CD4-positive, alpha-beta T cell treated with Interferon gamma for 1 hour (primary cell): ENCODE results near the gene INPP4A.
"Not testable (repeated sequence)": the region's sequence is repeated elsewhere in the genome, so short reads cannot be mapped to it uniquely, and the experiment has no call there.

Source experiments
- DNase-seq: peaks from one replicate; pipeline ENCODE4 v3.0.0-alpha.2; 2020

Gene INPP4A

GRCh38 chr2:98444436-98445176 lies at the start of gene INPP4A:
INPP4A (plus strand) TSS chr2:98444858; CDS start chr2:98520049, 75,191 bp downstream.
- DNase-seq, result peak; percentile 83

DNA sequence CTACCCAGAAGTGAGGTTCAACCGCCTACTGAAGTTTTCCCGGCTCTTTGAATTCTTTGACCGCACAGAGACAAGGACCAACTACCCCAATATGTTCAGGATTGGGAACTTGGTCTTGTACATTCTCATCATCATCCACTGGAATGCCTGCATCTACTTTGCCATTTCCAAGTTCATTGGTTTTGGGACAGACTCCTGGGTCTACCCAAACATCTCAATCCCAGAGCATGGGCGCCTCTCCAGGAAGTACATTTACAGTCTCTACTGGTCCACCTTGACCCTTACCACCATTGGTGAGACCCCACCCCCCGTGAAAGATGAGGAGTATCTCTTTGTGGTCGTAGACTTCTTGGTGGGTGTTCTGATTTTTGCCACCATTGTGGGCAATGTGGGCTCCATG lies 48.7 kb upstream of the INPP4A start:
- no peak for DNase-seq

DNA sequence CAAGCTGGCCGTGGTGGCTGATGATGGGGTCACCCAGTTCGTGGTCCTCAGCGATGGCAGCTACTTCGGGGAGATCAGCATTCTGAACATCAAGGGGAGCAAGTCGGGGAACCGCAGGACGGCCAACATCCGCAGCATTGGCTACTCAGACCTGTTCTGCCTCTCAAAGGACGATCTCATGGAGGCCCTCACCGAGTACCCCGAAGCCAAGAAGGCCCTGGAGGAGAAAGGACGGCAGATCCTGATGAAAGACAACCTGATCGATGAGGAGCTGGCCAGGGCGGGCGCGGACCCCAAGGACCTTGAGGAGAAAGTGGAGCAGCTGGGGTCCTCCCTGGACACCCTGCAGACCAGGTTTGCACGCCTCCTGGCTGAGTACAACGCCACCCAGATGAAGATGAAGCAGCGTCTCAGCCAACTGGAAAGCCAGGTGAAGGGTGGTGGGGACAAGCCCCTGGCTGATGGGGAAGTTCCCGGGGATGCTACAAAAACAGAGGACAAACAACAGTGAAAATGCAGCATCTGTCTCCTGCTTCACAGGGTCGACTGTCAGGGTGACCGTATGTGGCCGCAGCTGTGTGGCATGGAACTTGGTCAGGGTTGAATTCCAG lies 47.8 kb upstream of the INPP4A start:
- DNase-seq, result no peak

DNA sequence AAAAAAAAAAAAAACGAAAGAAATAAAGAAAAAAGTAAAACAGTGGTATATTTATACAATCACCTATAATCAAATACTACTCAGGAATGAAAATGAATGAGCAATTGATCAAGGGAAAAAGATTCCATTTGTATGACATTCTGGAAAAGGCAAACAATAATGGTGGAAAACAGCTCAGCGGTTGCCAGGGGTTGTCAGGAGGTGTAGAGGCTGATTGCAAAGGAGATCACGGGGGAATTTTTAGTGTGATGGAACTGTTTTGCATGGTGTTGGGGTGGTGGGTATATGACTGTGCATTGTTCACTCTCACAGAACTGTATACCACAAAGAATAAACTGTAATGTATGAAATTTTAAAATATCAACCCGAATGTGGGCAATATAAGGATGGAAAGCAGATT lies 45.5 kb upstream of the INPP4A start:
- no peak for DNase-seq

DNA sequence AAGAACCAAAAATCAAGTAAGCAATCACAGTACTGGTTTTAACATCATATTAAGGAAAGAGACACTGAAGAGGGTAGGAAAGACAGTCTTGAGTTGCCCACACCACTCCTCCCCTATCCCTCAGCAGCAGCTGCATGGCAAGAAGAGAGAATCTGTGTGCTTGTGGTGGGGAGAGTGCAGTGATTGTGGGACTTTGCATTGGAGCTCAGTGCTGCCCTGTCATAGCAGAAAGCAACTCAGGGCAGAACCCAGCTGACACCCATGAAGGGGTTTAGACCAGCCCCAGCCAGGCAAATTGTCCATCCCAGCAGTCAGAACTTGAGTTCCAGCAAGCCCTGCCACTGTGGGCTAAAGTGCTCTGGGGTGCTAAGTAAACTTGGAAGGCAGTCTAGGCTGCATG lies 40.8 kb upstream of the INPP4A start:
- DNase-seq, result no peak

DNA sequence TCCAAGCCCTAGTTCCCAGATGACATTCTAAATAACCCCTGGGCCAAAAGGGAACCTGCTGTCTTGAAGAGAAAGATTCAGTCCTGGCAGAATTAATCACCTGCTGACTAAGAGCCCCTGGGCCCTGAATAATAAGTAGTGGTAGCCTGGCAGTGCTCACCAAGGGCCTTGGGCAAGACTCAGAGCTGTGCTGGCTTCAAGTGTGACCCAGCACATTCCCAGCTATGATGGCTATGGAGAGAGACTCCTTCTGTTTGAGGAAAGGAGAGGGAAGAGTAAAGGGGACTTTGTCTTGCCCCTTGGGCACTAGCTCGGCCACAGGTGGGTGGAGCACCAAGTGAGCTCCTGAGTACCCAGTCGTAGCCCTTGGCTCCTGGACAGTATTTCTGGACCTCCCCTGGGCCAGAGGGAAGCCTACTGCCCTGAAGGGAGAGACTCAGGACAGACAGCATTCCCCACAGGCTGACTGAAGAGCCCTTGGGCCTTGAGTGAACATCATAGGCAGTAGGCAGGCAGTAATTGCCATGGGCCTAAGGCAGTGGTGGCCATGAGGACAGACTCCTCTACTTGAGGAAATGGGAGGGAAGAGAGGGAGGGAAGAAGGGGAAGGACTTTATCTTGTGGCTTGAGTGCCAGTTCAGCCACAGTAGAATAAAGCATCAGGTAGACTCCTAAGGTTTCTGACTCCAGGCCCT lies 40.0 kb upstream of the INPP4A start:
- no peak for DNase-seq

DNA sequence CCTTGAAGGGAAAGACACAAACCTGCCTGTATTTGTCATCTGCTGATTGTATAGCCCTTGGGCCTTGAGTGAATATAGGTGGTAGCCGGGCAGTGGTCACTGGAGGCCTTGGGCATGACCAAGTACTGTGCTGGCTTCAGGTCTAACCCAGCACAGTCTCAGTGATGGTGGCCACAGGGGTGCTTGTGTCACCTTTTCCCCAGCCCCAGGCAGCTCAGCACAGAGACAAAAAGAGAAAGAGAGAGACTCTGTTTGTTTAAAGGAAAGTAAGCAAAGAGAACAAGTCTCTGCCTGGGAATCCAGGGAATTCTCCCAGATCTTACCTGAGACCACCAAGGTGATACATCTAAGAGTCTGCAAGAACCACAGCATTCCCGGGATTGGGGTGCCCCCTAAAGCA lies 39.4 kb upstream of the INPP4A start:
- DNase-seq, result no peak

DNA sequence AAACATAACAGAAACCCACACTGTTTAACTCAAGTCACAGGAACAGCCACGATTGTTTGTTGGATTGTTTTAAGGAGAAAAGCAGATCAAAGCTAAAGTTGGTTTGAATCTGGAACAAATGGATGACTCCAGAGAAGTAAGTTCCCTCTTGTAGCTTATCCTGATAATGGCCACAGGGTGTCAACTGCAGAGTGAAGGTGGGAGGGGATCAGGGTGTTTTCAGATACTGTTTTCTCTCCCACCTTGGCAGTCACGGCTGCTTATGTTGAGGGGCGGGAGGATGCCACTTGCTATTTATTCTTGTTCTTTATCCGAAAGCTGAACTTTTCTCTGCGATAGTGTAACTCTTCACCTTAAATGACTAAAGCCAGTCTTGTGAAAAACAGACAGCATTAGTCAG lies 36.5 kb upstream of the INPP4A start:
- DNase-seq, result no peak

DNA sequence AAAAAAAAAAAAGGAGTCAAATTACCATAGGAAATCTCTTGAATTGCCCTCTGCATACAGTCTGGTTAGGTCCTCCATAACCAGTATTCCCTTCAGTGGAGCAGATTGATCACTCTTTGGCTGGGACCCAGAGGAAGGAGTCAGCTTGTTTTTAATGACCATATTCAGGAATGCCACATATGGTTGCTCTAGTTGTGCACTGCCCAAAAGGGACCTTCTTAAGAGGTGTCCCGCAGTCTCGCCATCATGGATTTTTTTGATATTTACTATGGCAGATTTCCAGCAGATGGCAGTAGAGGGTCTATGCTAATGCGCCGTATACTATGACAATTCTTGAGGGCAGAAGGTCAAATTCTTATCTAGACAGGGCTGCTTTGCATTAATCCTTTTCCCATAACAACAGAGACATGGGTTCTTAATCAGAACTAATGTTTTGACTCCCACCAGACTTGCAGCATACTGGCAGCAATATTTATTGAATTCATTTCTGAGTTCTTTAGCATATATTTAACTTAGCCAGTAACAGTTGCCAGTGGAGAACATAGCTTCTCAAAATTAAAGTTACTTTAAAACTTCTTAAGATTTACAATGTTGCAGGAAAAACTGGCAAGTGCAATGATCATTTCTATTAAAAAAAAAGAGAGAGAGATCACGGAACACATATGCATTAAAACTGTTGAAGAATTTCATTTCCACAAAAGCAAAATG lies 31.8 kb upstream of the INPP4A start:
- peak; percentile 47 for DNase-seq

DNA sequence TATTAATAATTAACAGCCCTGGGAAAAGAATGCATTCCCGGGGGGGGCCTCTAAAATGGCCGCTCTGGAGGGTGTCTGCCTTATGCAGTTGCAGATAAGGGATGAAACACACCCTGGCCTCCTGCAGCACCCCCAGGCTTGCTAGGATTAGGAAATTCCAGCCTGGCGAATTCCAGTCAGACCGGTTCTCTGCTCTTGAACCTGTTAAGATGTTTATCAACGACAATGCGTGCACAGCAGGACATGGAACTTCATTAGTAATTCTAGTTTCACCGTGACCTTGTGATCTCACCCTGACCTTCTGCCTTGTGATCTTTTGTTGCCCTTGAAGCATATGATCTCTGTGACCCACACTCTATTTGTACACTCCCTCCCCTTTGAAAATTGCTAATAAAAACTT lies 30.4 kb upstream of the INPP4A start:
- DNase-seq, result not testable (repeated sequence)

DNA sequence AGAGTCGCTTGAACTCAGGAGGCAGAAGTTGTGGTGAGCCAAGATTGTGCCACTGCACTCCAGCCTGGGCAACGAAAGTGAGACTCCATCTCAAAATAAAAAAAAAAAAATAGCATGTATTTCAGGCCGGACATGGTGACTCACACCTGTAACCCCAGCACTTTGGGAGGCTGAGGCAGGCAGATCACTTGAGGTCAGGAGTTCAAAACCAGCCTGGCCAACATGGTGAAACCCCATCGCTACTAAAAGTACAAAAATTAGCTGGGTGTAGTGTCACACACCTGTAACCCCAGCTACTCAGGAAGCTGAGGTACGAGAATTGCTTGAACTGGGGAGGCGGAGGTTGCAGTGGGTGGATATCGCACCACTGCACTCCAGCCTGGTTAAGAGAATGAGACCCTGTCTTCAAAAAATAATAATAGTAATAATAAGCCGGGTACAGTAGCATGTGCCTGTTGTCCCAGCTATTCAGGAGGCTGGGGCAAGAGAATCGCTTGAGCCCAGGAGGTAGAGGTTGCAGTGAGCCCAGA lies 28.9 kb upstream of the INPP4A start:
- DNase-seq, result not testable (repeated sequence)

DNA sequence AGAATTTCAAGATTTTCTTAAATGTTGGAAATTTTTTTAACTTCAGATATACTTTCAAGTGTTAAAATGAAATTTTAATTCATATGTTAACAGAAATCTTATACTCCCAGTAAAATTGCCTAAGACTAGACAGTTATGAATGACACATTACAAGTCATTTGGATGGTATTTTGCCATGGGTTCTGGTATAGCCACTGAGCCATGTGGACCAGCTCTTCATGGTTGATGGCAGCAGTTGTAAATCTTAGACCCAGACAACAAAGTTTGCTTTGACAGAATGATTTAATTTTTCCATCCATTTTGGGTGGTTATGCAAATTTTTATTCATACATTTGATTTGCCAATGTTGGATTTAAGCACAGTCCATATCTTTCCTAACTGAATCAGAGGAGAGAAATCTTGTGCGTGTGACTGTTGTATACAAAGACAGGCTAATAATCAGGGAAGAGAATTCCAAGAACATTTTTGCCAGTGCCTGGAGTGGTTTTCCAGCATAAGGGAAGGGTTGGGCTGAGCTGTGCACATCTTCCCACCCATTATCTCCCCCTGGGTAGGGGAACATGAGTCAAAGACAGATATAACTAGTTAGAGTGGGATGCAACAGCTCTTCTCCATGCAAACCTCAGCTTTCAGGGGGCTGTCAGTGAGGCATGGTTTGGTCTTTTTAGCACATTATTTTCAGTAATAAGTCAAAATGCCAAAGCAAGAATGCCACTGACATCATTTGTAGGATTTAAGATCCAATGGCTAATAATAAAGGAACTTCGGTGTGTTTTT lies 28.1 kb upstream of the INPP4A start:
- DNase-seq, result no peak

- DNase-seq, result no peak
These were observed 25.1 kb upstream of the INPP4A start for GRCh38 chr2:98419544-98419943.

DNA sequence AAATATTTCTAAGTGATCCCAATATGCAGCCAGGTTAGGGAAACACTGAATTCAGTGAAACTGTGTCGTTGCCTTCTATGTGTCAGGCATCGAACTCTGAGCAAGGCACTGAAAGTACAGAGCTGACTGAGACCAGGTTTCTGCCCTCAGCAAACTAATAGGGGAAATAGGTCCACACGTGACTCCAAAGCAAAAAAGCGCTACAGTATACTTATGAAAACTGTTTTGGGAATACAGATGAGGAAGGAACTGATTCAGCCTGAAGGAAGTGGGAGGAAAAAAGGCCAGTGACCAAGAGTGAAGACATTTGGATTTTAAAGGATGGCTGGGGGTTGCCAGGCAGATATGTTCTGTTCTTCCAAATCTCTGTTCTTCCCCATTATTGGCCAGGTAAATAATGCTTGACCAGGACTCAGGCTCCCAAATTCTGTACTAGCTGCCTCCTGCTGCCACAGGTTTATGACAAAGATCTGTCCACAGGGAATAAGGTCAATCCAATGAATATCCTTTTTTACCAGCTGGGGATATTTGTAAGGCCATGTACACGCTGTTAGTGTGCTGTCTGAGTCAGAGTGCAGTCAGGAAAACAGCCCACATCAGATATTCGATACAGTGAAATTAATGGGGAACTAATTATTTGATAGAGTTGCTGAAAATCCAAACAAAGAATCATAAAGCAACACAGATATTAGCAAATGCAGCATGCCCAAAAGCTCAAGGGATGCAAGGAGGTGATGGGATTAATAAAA lies 24.5 kb upstream of the INPP4A start:
- no peak for DNase-seq

DNA sequence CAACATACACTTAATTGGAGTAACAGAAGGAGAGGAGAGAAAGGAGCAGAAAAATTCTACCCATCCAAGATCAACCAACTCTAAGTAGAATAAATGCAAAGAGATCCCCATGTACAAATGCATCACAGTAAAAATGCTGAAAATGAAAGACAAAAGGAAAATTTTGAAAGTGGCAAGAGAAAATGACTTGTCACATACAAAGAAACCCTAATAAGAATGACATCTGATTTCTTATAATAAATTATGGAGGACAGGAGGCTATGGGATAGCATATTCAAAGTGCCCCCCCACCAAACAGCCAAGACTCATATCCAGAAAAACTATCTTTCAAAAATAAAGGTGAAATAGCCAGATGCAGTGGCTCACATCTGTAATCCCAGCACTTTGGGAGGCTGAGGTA lies 22.2 kb upstream of the INPP4A start:
- no peak for DNase-seq

DNA sequence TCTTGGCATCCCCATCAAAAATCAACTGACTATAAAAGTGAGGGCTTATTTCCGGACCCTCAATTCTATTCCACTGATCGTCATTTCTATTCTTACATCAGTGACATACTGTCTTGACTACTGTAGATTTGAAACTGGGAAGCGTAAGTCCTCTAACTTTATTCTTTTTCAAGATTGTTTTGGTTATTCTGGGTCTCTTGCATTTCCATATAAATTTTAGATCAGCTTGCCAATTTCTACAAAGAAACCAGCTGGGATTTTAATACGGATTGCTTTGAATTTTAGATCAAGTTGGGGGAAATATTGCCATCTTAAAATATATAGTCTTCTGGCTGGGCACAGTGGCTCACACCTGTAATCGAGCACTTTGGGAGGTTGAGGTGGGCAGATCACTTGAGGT lies 17.9 kb upstream of the INPP4A start:
- DNase-seq, result no peak

- no peak for DNase-seq
These were observed 12.5 kb upstream of the INPP4A start for GRCh38 chr2:98432145-98432544.

DNA sequence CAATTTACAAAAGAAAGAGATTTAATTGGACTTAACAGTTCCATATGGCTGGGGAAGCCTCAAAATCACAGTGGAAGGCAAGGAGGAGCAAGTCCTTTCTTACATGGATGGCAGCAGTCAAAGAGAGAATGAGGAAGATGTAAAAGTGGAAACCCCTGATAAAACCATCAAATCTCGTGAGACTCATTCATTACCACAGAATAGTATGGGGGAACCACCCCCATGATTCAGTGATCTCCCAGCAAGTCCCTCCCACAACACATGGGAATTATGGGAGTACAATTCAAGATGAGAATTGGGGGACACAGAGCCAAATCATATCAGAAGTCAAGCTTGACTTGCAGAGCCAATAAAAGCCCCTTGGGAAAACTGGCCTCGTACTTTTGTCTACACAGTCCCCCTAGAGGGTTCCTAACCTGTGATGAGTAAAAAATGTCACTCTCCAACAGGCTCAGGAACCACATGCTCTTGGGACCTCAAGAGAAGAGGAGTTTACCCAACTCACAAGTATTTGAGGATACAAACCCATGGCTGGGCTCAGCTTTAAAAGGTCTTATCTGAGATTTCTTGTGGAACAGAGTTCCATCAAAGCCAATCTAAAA lies 11.2 kb upstream of the INPP4A start:
- DNase-seq, result no peak

DNA sequence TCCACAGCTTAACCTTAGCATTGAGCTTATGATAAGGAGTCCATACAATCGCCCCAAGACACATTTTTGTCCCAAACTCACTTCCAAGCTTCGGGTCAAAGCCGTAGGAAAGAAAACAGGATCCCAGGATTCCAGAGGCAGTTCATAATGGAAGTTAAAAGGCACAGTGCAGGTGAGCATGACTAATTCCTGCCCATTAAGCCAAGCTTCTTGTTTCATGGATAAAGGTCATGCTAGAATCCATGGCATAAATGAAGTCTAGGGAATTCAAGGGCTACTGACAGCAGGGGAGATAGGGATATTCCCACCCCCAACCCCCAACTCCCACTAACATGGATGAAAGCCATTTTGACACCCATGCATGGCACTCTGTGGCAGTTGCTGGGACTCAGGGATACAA lies 10.2 kb upstream of the INPP4A start:
- DNase-seq, result no peak

- not testable (repeated sequence) for DNase-seq
These were observed 9.0 kb upstream of the INPP4A start for GRCh38 chr2:98435670-98436069.

DNA sequence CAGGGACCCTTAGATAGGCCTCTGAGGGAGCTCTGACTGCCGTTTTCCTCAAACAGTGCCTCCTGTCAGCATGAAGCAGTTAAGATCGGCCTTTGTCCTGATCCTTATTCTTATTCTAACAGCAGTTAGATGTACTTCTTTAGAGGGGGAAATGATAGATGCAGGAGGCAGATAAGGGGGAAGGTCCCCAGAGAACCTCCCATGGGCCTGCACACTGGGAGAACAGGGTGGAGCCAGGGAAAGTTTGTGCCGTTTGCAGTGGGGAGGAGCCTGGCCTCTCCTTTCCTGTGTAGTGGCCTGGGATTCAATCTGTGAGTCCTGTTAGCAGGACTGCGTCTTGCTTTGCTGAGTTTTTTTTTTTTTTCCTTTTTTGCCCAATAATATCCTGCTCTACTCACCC lies 7.9 kb upstream of the INPP4A start:
- DNase-seq, result no peak
